OCI-LY7 (cell line): Measurements from ENCODE around the gene C5orf52. TPM values are rescaled to one million over a fixed set of nuclear protein-coding genes. Genes with fewer than 3 reads are reported as not detected.

Experiments
- BruUV-seq: library from RNA; stranded (reverse); fragments of 400-500 nt; replicated peaks from 2 replicates; lab custom pipeline; 2021; lab: Mats Ljungman, UMichigan
- CTCF ChIA-PET: fragments of 300-600 bp; sonication (Branson Sonifier 250); formaldehyde crosslinking; loops from one replicate; lab custom pipeline; 2022; ENCODE audit warnings: antibody characterized with exemption; ENCODE audit not compliant: unreplicated experiment; lab: Charles Lee
- POLR2A ChIA-PET: fragments of 300-600 bp; sonication (Branson Sonifier 250); formaldehyde crosslinking; loops from one replicate; lab custom pipeline; 2022; ENCODE audit warnings: antibody characterized with exemption; lab: Charles Lee
- DNase-seq: peaks from one replicate; pipeline ENCODE4 v3.0.0-alpha.2; 2015; ENCODE audit warnings: low spot score
- H2AFZ ChIP-seq: fragments of 200-600 bp; sonication (generic), shearing (Covaris generic); 2 replicates; pipeline ENCODE4 v1.6.1; 2014; ENCODE audit warnings: mild to moderate bottlenecking, antibody characterized with exemption, low read length, moderate library complexity
- H3K27ac ChIP-seq: fragments of 200-600 bp; sonication (generic); 2 replicates; pipeline ENCODE4 v1.5.1; 2014; ENCODE audit warnings: mixed run types, low read depth, mild to moderate bottlenecking, moderate library complexity, low read length, inconsistent platforms; ENCODE audit not compliant: poor library complexity, severe bottlenecking
- H3K36me3 ChIP-seq: fragments of 200-600 bp; sonication (generic); 2 replicates; pipeline ENCODE4 v1.6.1; 2014; ENCODE audit warnings: mild to moderate bottlenecking, antibody characterized with exemption, low read length, moderate library complexity, mixed read lengths; ENCODE audit not compliant: insufficient read depth
- H3K4me1 ChIP-seq: fragments of 200-600 bp; sonication (generic); 2 replicates; pipeline ENCODE4 v1.5.1; 2014; ENCODE audit warnings: mild to moderate bottlenecking, low read length; ENCODE audit not compliant: insufficient read depth, poor library complexity, severe bottlenecking
- H3K4me2 ChIP-seq: fragments of 200-600 bp; sonication (generic); 2 replicates; pipeline ENCODE4 v1.6.1; 2014; ENCODE audit warnings: mild to moderate bottlenecking, low read length
- H3K4me3 ChIP-seq: fragments of 200-600 bp; sonication (generic); 2 replicates; pipeline ENCODE4 v1.5.1; 2014; ENCODE audit warnings: mild to moderate bottlenecking, low read depth, low read length; ENCODE audit not compliant: poor library complexity, severe bottlenecking
- H3K79me2 ChIP-seq: fragments of 200-600 bp; sonication (generic); 2 replicates; pipeline ENCODE4 v1.6.1; 2016; ENCODE audit warnings: low read depth, mild to moderate bottlenecking, low read length, moderate library complexity, mixed read lengths; ENCODE audit not compliant: insufficient read depth
- H3K9me2 ChIP-seq: fragments of 200-600 bp; sonication (generic); 2 replicates; pipeline ENCODE4 v1.6.1; 2016; ENCODE audit warnings: mild to moderate bottlenecking, low read length, mixed read lengths; ENCODE audit not compliant: insufficient read depth
- H3K9me3 ChIP-seq: fragments of 200-600 bp; sonication (generic); 2 replicates; pipeline ENCODE4 v1.6.1; 2014; ENCODE audit warnings: mild to moderate bottlenecking, mixed run types, low read length, mixed read lengths
- H4K20me1 ChIP-seq: fragments of 200-600 bp; sonication (generic); 2 replicates; pipeline ENCODE4 v1.6.1; 2014; ENCODE audit warnings: mild to moderate bottlenecking, antibody characterized with exemption, low read length, moderate library complexity, mixed read lengths; ENCODE audit not compliant: insufficient read depth
- CTCF ChIP-seq: fragments of 200-600 bp; sonication (generic); conservative IDR thresholded peaks from 2 replicates; pipeline ENCODE4 v1.5.1; 2014; ENCODE audit warnings: mild to moderate bottlenecking, antibody characterized with exemption, low read length, moderate library complexity, mixed read lengths
- EZH2phosphoT487 ChIP-seq: fragments of 200-600 bp; sonication (generic); IDR thresholded peaks from 2 replicates; pipeline ENCODE4 v1.6.1; 2018; ENCODE audit warnings: low read depth, borderline replicate concordance, mild to moderate bottlenecking, mixed run types, antibody characterized with exemption, low read length, moderate library complexity, mixed read lengths
- intact Hi-C: fragments of 100-400 bp; cut with micrococcal nuclease; formaldehyde crosslinking; loops from one replicate; pipeline ENCODE4 v1.10.0; 2022; ENCODE audit not compliant: unreplicated experiment
- total RNA-seq, 2 experiments: library from RNA; depleted of rRNA in 1 of 2; stranded (reverse); fragments of >200 nt in 1 of 2; shearing (Covaris generic) in 1 of 2; gene quantifications; 2 replicates each; pipeline ENCODE4 v1.2.3, GENCODE V29; 2014 to 2022

Gene C5orf52
- total RNA-seq, 2 experiments from 2014 or later, result not detected

- H4K20me1 ChIP-seq, result no peaks in the 10 kb centered on the region
- ChIA-PET CTCF (no interaction called here), POLR2A (no interaction called here)
- H3K9me2 ChIP-seq, result no peaks in the 10 kb centered on the region
- BruUV-seq, result no TSS peak
- no peak overlapping the region for H3K4me3 ChIP-seq
- H2AFZ ChIP-seq, result no peak overlapping the region
- intact Hi-C loops, result no loop called here
- no peak for TF ChIP-seq CTCF
- no peak for TF ChIP-seq EZH2phosphoT487
- H3K4me2 ChIP-seq, result no peak overlapping the region
- no peaks in the 10 kb centered on the region for H3K4me1 ChIP-seq
- H3K27ac ChIP-seq, result no peak overlapping the region
- H3K79me2 ChIP-seq, result no peaks in the 10 kb centered on the region
- H3K9me3 ChIP-seq, result no peaks in the 10 kb centered on the region
- DNase-seq, result no peak
- no peaks in the 10 kb centered on the region for H3K36me3 ChIP-seq
Observed at GRCh38 chr5:157709346-157709745, 38.0 kb downstream of the C5orf52 start.

GRCh38 chr5:157710431-157710830 is 39.1 kb downstream of the C5orf52 start:
- H3K4me1 ChIP-seq, result no peaks in the 10 kb centered on the region
- H3K79me2 ChIP-seq, result no peaks in the 10 kb centered on the region
- POLR2A ChIA-PET, result interaction anchor here (0.6 kb wide), 1 partner anchor 18 kb away, joined by 3 read pairs; no protein-coding TSS in a partner anchor
- H3K4me3 ChIP-seq, result no peak overlapping the region
- CTCF ChIA-PET, result no interaction called here
- no peaks in the 10 kb centered on the region for H3K9me3 ChIP-seq
- H3K36me3 ChIP-seq, result no peaks in the 10 kb centered on the region
- no peak overlapping the region for H3K4me2 ChIP-seq
- intact Hi-C loops, result no loop called here
- BruUV-seq, result no TSS peak
- H3K9me2 ChIP-seq, result no peaks in the 10 kb centered on the region
- no peak overlapping the region for H3K27ac ChIP-seq
- H4K20me1 ChIP-seq, result no peaks in the 10 kb centered on the region
- DNase-seq, result no peak
- no peak overlapping the region for H2AFZ ChIP-seq
- no peak for TF ChIP-seq CTCF
- no peak for TF ChIP-seq EZH2phosphoT487

GRCh38 chr5:157710882-157711281 is 39.5 kb downstream of the C5orf52 start:
- no TSS peak for BruUV-seq
- Histone ChIP-seq H3K9me3 (no peaks in the 10 kb centered on the region), H3K79me2 (no peaks in the 10 kb centered on the region), H3K4me3 (no peak overlapping the region), H2AFZ (no peak overlapping the region), H3K4me1 (no peaks in the 10 kb centered on the region), H3K9me2 (no peaks in the 10 kb centered on the region), H3K4me2 (no peak overlapping the region), H3K36me3 (no peaks in the 10 kb centered on the region), H3K27ac (no peak overlapping the region), H4K20me1 (no peaks in the 10 kb centered on the region)
- ChIA-PET POLR2A (interaction anchor here (0.6 to 1.0 kb wide), 2 partner anchors 18 to 30 kb away, joined by 3 read pairs; no protein-coding TSS in a partner anchor), CTCF (no interaction called here)
- TF ChIP-seq CTCF (no peak), EZH2phosphoT487 (no peak)
- DNase-seq, result no peak
- intact Hi-C loops, result no loop called here
